T47D (cell line): ENCODE results near the gene PIWIL1.

Source experiments
- DNase-seq, 2 experiments: peaks; one replicate each; pipeline versions ENCODE4 v3.0.0 to v3.0.0-alpha.2; 2011 to 2012; ENCODE audit warnings: low read depth in 1 of 2, low spot score in 1 of 2
- JUND ChIP-seq: IDR thresholded peaks from 2 replicates; pipeline ENCODE4 v1.6.1; 2012; ENCODE audit warnings: low read depth
- in situ Hi-C: cut with HindIII; loops from 2 replicates; pipeline ENCODE4 v1.10.0; 2016; ENCODE audit warnings: low sequenced_read_pairs, low pct_unique_long_range_greater_than_20kb

The PIWIL1 gene

GRCh38 chr12:130342842-130343241 lies 5.2 kb downstream of the PIWIL1 start:
- no peak for TF ChIP-seq JUND
- DNase-seq = no peak
- in situ Hi-C loops = no loop called here

GRCh38 chr12:130344529-130344928 lies 6.8 kb downstream of the PIWIL1 start:
- TF ChIP-seq JUND = no peak
- in situ Hi-C loops = no loop called here
- DNase-seq = no peak

GRCh38 chr12:130345292-130345691 lies 7.6 kb downstream of the PIWIL1 start:
- TF ChIP-seq JUND = no peak
- in situ Hi-C loops = no loop called here
- no peak for DNase-seq

GRCh38 chr12:130347588-130347987 lies 9.9 kb downstream of the PIWIL1 start:
- in situ Hi-C loops = no loop called here
- TF ChIP-seq JUND = no peak
- no peak for DNase-seq

GRCh38 chr12:130350715-130351114 lies 13.0 kb downstream of the PIWIL1 start:
- DNase-seq = no peak
- no peak for TF ChIP-seq JUND
- in situ Hi-C loops = no loop called here

- DNase-seq = no peak
- in situ Hi-C loops = no loop called here
- TF ChIP-seq JUND = no peak
Observed at GRCh38 chr12:130351326-130351725, 13.6 kb downstream of the PIWIL1 start.

- no peak for DNase-seq
- no peak for TF ChIP-seq JUND
- in situ Hi-C loops = no loop called here
Observed at GRCh38 chr12:130353081-130353480, 15.4 kb downstream of the PIWIL1 start.

- DNase-seq = no peak
- in situ Hi-C loops = no loop called here
- TF ChIP-seq JUND = no peak
Observed at GRCh38 chr12:130354407-130354806, 16.7 kb downstream of the PIWIL1 start.

GRCh38 chr12:130356222-130356621 lies 18.5 kb downstream of the PIWIL1 start:
- no peak for DNase-seq
- in situ Hi-C loops = no loop called here
- no peak for TF ChIP-seq JUND

- in situ Hi-C loops = no loop called here
- TF ChIP-seq JUND = no peak
- no peak for DNase-seq
Observed at GRCh38 chr12:130357241-130357640, 19.6 kb downstream of the PIWIL1 start.

- in situ Hi-C loops = no loop called here
- no peak for DNase-seq
- TF ChIP-seq JUND = no peak
Observed at GRCh38 chr12:130357729-130358330, 20.1 kb downstream of the PIWIL1 start.

- TF ChIP-seq JUND = no peak
- in situ Hi-C loops = no loop called here
- no peak for DNase-seq
Observed at GRCh38 chr12:130362060-130362459, 24.4 kb downstream of the PIWIL1 start.

- DNase-seq = no peak
- TF ChIP-seq JUND = no peak
- in situ Hi-C loops = no loop called here
Observed at GRCh38 chr12:130364578-130364977, 26.9 kb downstream of the PIWIL1 start.

- TF ChIP-seq JUND = no peak
- in situ Hi-C loops = no loop called here
- DNase-seq = no peak
Observed at GRCh38 chr12:130366159-130366558, 28.5 kb downstream of the PIWIL1 start.
